ENCODE data around the gene SNX8.

The SNX8 gene

GRCh38 chr7:2244404-2244995 lies 69.7 kb downstream of the SNX8 start:
- DNase-seq (ENCODE audit: low read depth) = no peak

GRCh38 chr7:2243458-2243857 lies 70.8 kb downstream of the SNX8 start:
- no peak for DNase-seq (ENCODE audit: low read depth)

GRCh38 chr7:2242541-2243429 lies 71.5 kb downstream of the SNX8 start:
- DNase-seq (ENCODE audit: low read depth) = no peak

- DNase-seq (ENCODE audit: low read depth) = peak; percentile 59
Observed at GRCh38 chr7:2241580-2242540, 72.4 kb downstream of the SNX8 start, which contains the start of the genes MRM2 and NUDT1. MRM2 (minus strand) TSS chr7:2242205; CDS start chr7:2242169, 36 bp downstream. NUDT1 (plus strand) TSS chr7:2242226; CDS start chr7:2244575, 2,349 bp downstream.

- DNase-seq (ENCODE audit: low read depth) = no peak
Observed at GRCh38 chr7:2239242-2239641, 75.0 kb downstream of the SNX8 start.

GRCh38 chr7:2237109-2237602 lies 77.1 kb downstream of the SNX8 start:
- DNase-seq (ENCODE audit: low read depth) = no peak

- no peak for DNase-seq (ENCODE audit: low read depth)
Observed at GRCh38 chr7:2233926-2234325, 80.3 kb downstream of the SNX8 start.

GRCh38 chr7:2232766-2233520 lies 81.3 kb downstream of the SNX8 start, which contains the start of gene MAD1L1:
MAD1L1 (minus strand) TSS chr7:2232945; CDS start chr7:2230133, 2,812 bp downstream.
- peak; percentile 61 for DNase-seq (ENCODE audit: low read depth)

GRCh38 chr7:2231992-2232765 lies 82.1 kb downstream of the SNX8 start:
- DNase-seq (ENCODE audit: low read depth) = no peak

- DNase-seq (ENCODE audit: low read depth) = no peak
Observed at GRCh38 chr7:2230882-2231281, 83.4 kb downstream of the SNX8 start.

- no peak for DNase-seq (ENCODE audit: low read depth)
Observed at GRCh38 chr7:2230226-2230625, 84.0 kb downstream of the SNX8 start.

GRCh38 chr7:2229467-2229866 lies 84.8 kb downstream of the SNX8 start:
- DNase-seq (ENCODE audit: low read depth) = no peak

GRCh38 chr7:2228921-2229320 lies 85.3 kb downstream of the SNX8 start:
- DNase-seq (ENCODE audit: low read depth) = no peak

GRCh38 chr7:2227699-2228098 lies 86.5 kb downstream of the SNX8 start:
- DNase-seq (ENCODE audit: low read depth) = no peak

GRCh38 chr7:2225830-2226229 lies 88.4 kb downstream of the SNX8 start:
- DNase-seq (ENCODE audit: low read depth) = no peak

- no peak for DNase-seq (ENCODE audit: low read depth)
Observed at GRCh38 chr7:2225336-2225735, 88.9 kb downstream of the SNX8 start.

- DNase-seq (ENCODE audit: low read depth) = no peak
Observed at GRCh38 chr7:2224934-2225333, 89.3 kb downstream of the SNX8 start.

- DNase-seq (ENCODE audit: low read depth) = no peak
Observed at GRCh38 chr7:2224491-2224928, 89.7 kb downstream of the SNX8 start.

- no peak for DNase-seq (ENCODE audit: low read depth)
Observed at GRCh38 chr7:2223321-2223720, 90.9 kb downstream of the SNX8 start.

GRCh38 chr7:2222516-2222915 lies 91.7 kb downstream of the SNX8 start:
- DNase-seq (ENCODE audit: low read depth) = no peak

All from CMK (cell line).